DMS153 treated with DMSO at 0.1 percent for 48 hours (cell line): ENCODE results near the gene PARP6.

Source experiments
- DNase-seq: peaks from one replicate; lab custom pipeline; 2025; ENCODE audit not compliant: unreplicated experiment; lab: John Stamatoyannopoulos, UW

The PARP6 gene

GRCh38 chr15:72201391-72201921 lies 70.9 kb downstream of the PARP6 start:
- no peak for DNase-seq

DNA sequence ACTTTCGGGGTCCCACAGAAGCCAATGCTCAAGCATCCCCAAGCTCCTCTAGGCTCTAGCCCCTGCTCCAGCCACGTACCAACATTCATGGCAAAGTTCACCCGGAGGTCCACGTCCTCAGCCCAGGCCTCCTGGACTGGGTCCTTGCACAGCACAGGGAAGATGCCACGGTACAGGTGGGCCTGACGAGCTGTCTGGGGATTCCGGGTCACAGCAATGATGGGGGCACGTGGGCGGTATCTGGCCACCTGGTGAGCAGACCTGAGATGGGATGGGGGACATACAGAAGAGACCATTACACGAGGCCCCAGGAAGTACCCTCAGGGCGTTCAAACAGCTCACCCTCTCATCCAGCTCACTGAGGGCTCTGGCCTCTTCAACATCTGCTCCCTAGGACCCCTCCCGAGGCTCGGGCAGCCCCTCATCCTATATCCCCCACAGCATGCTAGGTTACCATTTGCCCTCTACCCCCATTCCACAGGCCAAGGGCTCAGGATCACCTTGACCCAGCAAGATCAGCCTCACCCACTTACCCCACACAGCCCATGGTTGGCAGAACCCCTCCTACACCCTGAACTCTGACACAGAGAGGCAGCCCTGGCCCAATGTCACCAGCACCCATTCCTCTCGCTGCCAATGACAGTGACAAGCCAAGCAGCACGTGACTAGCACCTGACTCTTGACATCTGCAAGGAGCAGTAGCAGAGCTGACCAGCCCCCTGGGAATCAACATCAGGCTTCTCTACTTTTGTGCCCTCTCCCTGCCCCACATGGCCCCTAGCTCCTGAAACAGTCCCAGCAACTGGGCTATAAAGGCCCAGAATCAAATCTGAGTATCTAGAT lies 71.7 kb downstream of the PARP6 start:
- DNase-seq, result no peak

GRCh38 chr15:72199721-72200212 lies 72.6 kb downstream of the PARP6 start:
- DNase-seq, result peak; percentile 30

- DNase-seq, result no peak
These were observed 73.2 kb downstream of the PARP6 start for GRCh38 chr15:72199205-72199515.

GRCh38 chr15:72198356-72199204 lies 73.8 kb downstream of the PARP6 start:
- peak; percentile 26 for DNase-seq

DNA sequence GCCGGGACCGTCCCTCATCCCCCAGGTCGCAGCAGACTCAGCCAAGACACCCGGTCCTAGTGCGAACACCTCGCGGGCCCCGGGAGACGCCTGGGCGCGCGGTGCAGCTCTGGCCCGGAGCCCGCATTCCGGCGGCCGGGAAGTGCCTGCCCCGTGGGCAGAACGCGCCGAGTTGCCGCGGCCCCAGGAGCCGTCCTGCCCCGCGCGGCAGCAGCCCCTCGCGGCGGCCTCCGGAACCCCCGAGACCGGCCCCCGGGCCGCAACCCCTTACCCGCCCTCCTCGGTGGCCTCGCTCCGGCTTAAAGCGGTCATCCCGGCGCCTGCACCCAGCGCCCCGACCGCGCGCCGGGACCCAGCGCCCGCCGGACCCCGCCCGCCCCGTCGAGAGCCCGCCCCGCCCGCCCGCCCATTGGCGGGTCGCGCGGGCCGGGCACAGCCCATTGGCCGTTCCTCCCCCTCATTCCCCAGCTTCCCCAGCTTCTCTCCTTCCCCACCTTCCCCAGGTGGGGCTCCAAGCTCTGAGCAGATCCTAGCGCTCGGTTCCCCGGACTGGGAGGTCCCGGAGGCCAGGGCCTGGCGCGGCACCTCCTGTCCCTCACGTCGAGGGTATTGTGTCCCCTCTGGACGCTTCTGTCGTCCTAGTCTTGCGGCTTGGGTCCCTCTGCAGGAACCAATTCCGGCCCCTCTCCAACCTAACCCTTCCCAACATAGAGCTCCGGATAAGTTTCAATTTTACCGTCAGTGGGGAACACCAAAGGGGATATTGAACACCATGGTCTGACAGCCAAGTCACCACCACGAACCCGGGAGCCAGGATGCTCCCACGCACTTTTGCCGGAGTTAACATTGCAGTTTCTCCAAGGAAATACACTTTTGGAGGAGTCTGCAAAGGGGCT lies 74.6 kb downstream of the PARP6 start, which contains the start of gene GRAMD2A:
TSS of gene GRAMD2A (minus strand) at position 328 of the 896 bp plus-strand sequence.
- DNase-seq, result no peak

GRCh38 chr15:72197041-72197459 lies 75.3 kb downstream of the PARP6 start:
- no peak for DNase-seq

DNA sequence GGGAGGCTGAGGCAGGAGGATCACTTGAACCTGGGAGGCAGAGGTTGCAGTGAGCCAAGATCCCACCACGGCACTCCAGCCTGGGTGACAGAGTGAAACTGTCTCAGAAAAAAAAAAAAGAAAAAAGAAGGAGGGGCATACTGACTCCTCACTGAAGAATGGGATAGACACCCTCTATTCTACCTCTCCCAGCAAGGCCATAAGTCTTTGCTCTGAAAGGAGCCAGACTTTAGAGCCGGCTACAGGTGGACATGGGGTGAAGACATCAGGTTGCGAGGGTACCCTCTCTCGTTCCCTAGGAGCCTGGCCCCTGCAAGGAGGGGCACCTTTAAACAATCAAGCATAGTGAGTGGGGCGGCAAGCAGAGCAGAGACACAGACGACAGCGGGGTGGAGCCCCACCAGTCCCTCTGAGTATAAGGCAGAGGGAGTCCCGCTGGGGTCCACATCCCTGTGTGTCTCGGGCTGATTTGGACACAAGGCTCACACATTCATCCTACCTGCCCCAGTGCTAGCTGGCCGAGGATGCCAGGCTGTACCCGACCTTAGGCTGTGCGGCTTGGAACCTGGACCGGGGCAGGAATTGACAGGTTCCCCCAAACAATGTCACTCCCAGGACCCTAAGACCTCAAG lies 75.8 kb downstream of the PARP6 start:
- no peak for DNase-seq

- no peak for DNase-seq
These were observed 77.2 kb downstream of the PARP6 start for GRCh38 chr15:72195101-72195511.

DNA sequence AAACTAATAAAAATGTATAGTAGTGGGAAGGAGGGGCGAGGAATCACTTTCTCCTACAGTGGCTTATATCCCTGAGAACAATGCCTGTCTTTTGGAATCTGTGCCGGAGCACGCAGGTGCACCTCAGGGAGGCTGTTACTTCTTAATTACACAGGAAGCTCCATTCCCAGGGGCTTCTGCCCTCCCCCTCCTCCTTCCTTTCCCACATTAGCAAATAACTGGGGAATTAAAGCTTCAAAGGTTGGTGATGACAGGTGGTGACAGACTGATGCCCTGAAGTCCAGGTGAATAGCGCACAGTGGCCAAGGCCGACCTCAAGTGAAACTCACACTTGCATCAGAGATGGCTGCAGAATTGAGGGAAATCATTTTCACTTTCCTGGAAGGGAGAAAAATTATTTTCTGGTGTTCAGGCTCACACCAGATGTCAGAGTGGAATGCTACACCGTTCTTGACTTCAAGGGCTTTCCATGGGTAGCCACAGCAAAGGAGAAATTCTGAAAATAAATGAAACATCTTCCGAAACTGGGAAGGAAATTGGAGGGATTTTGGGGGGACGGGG lies 78.4 kb downstream of the PARP6 start:
- no peak for DNase-seq

DNA sequence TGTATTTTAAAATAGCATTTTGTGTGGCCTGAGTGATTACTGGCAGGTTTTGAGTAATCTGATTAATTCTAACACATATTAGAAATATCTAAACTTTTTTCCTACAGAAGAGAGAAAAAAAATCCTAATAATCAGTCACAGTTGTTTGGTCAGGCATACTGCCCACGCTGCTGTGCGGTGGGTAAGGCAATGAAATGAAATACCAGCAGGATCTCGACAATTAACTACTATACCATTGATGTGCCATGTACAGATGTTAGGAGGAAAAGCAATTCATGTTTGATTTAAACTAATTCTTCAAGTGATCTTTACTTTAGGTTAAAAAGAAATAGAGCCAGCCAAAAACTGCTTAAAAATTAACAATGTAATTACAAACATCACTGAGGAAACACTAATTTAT lies 79.9 kb downstream of the PARP6 start:
- DNase-seq, result no peak
